H1 (cell line): Measurements from ENCODE around the gene TCTN3. TPM values are rescaled to one million over a fixed set of nuclear protein-coding genes. Genes with fewer than 3 reads are reported as not detected.
A peak's percentile ranks its signal among the peaks of the same experiment; 100 is the strongest.

Source experiments
- CTCF ChIA-PET: fragments of 300-600 bp; sonication (Branson Sonifier 250); formaldehyde crosslinking; loops from one replicate; lab custom pipeline; 2021; ENCODE audit not compliant: partially characterized antibody; lab: Charles Lee
- POLR2A ChIA-PET: fragments of 300-600 bp; sonication (Branson Sonifier 250); formaldehyde crosslinking; loops from one replicate; lab custom pipeline; 2021; ENCODE audit warnings: inconsistent platforms; ENCODE audit not compliant: partially characterized antibody; lab: Charles Lee
- DNase-seq, 2 experiments: peaks; one replicate each; pipeline versions ENCODE4 v3.0.0 to v3.0.0-alpha.2; 2010 to 2022; ENCODE audit warnings: low spot score in 2 of 2, low read depth in 1 of 2, mixed read lengths in 1 of 2
- FAIRE-seq: peaks from 2 replicates; lab custom pipeline; 2011; peaks lifted over from hg19 to GRCh38; lab: Jason Lieb, UNC
- H2AFZ ChIP-seq: 2 replicates; pipeline ENCODE4 v1.8.1; 2012; ENCODE audit warnings: low read length, inconsistent platforms
- H2AK5ac ChIP-seq: 2 replicates; pipeline ENCODE4 v1.6.1; 2013; ENCODE audit warnings: low read depth, low read length
- H2BK120ac ChIP-seq: replicated peaks from 2 replicates; pipeline ENCODE3; 2013; ENCODE audit warnings: low read depth, low read length, inconsistent platforms
- H2BK12ac ChIP-seq: 2 replicates; pipeline ENCODE4 v1.6.1; 2013; ENCODE audit warnings: low read depth, low read length
- H2BK15ac ChIP-seq: 2 replicates; pipeline ENCODE4 v1.6.1; 2013; ENCODE audit warnings: low read length
- H2BK20ac ChIP-seq: 2 replicates; pipeline ENCODE4 v1.6.1; 2013; ENCODE audit warnings: low read length
- H2BK5ac ChIP-seq: 2 replicates; pipeline ENCODE4 v1.6.1; 2013; ENCODE audit warnings: low read depth, low read length
- H3K14ac ChIP-seq: 2 replicates; pipeline ENCODE4 v1.6.1; 2013; ENCODE audit warnings: inconsistent platforms; ENCODE audit not compliant: insufficient read length
- H3K18ac ChIP-seq: 2 replicates; pipeline ENCODE4 v1.6.1; 2013; ENCODE audit warnings: low read length; ENCODE audit errors: extremely low read depth
- H3K23ac ChIP-seq: 2 replicates; pipeline ENCODE4 v1.6.1; 2013; ENCODE audit warnings: inconsistent platforms; ENCODE audit not compliant: insufficient read length
- H3K23me2 ChIP-seq: 2 replicates; pipeline ENCODE4 v1.6.1; 2013; ENCODE audit warnings: low read depth, low read length
- H3K27ac ChIP-seq: 2 replicates; pipeline ENCODE4 v1.6.1; 2011; ENCODE audit warnings: low read depth, low read length, inconsistent platforms
- H3K27me3 ChIP-seq, 4 experiments: replicated peaks in 1 of 4; 1 replicate in 1 of 4; 2 replicates in 3 of 4; pipeline versions ENCODE4 v1.6.1 to v1.8.1; 2011 to 2013; ENCODE audit warnings: low read length in 3 of 4, mild to moderate bottlenecking in 3 of 4, inconsistent platforms in 2 of 4, mixed read lengths in 2 of 4, moderate library complexity in 1 of 4; ENCODE audit not compliant: control insufficient read depth in 3 of 4, insufficient read depth in 3 of 4; ENCODE audit errors: extremely low read depth in 1 of 4
- H3K36me3 ChIP-seq, 4 experiments: 2 replicates each; pipeline versions ENCODE4 v1.6.1 to v1.8.1; 2011 to 2013; ENCODE audit warnings: mild to moderate bottlenecking in 4 of 4, low read length in 3 of 4, moderate library complexity in 2 of 4, control low read depth in 1 of 4, inconsistent platforms in 1 of 4; ENCODE audit not compliant: insufficient read depth in 4 of 4, control insufficient read depth in 2 of 4
- H3K4ac ChIP-seq: replicated peaks from 2 replicates; pipeline ENCODE3; 2013; ENCODE audit warnings: low read length, low read depth, mixed read lengths, inconsistent platforms; ENCODE audit not compliant: insufficient read length
- H3K4me1 ChIP-seq, 4 experiments: replicated peaks in 1 of 4; 1 replicate in 1 of 4; 2 replicates in 3 of 4; pipeline versions ENCODE4 v1.6.1 to v1.8.1; 2011 to 2013; ENCODE audit warnings: low read length in 3 of 4, inconsistent platforms in 2 of 4, mixed read lengths in 1 of 4; ENCODE audit not compliant: insufficient read depth in 4 of 4, control insufficient read depth in 3 of 4
- H3K4me2 ChIP-seq, 2 experiments: 2 replicates each; pipeline versions ENCODE4 v1.6.1 to v1.8.1; 2011 to 2013; ENCODE audit warnings: low read depth in 2 of 2, low read length in 2 of 2, control low read depth in 1 of 2, inconsistent platforms in 1 of 2, mild to moderate bottlenecking in 1 of 2; ENCODE audit not compliant: insufficient read depth in 1 of 2
- H3K4me3 ChIP-seq, 4 experiments: fragments of 200-600, 300-600 bp in 1 of 4; sonication (generic), shearing (Covaris generic), sonication (Bioruptor Twin) in 1 of 4; 2 replicates each; pipeline versions ENCODE4 v1.5.1 to v1.8.1; 2011 to 2016; ENCODE audit warnings: low read length in 4 of 4, low read depth in 3 of 4, control low read depth in 2 of 4, inconsistent platforms in 2 of 4, mild to moderate bottlenecking in 2 of 4, mixed read lengths in 1 of 4, moderate library complexity in 1 of 4; ENCODE audit not compliant: insufficient read depth in 2 of 4; ENCODE audit errors: extremely low read depth in 1 of 4
- H3K56ac ChIP-seq: replicated peaks from 2 replicates; pipeline ENCODE3; 2013; ENCODE audit warnings: low read depth, mild to moderate bottlenecking, mixed read lengths, low read length, inconsistent platforms; ENCODE audit not compliant: insufficient read length
- H3K79me1 ChIP-seq: 2 replicates; pipeline ENCODE4 v1.6.1; 2013; ENCODE audit warnings: low read depth, low read length, control low read depth
- H3K79me2 ChIP-seq, 2 experiments: 2 replicates each; pipeline versions ENCODE4 v1.6.1 to v1.8.1; 2012 to 2013; ENCODE audit warnings: low read length in 2 of 2, mild to moderate bottlenecking in 2 of 2, inconsistent platforms in 1 of 2; ENCODE audit not compliant: insufficient read depth in 2 of 2, control insufficient read depth in 1 of 2
- H3K9ac ChIP-seq, 4 experiments: replicated peaks in 1 of 4; 1 replicate in 1 of 4; 2 replicates in 3 of 4; pipeline versions ENCODE4 v1.6.1 to v1.8.1; 2011 to 2013; ENCODE audit warnings: low read depth in 3 of 4, low read length in 3 of 4, control low read depth in 2 of 4, mild to moderate bottlenecking in 2 of 4, moderate library complexity in 2 of 4, inconsistent platforms in 1 of 4; ENCODE audit errors: extremely low read depth in 1 of 4
- H3K9me3 ChIP-seq, 2 experiments: 2 replicates each; pipeline versions ENCODE4 v1.6.1 to v1.8.1; 2012 to 2013; ENCODE audit warnings: mild to moderate bottlenecking in 2 of 2, moderate library complexity in 2 of 2, control low read depth in 1 of 2, inconsistent platforms in 1 of 2, low read depth in 1 of 2, low read length in 1 of 2, mixed read lengths in 1 of 2; ENCODE audit not compliant: insufficient read depth in 2 of 2
- H4K20me1 ChIP-seq, 2 experiments: replicated peaks in 1 of 2; 2 replicates each; pipeline versions ENCODE3 to v1.8.1; 2011 to 2013; ENCODE audit warnings: inconsistent platforms in 2 of 2, low read length in 2 of 2, mild to moderate bottlenecking in 1 of 2; ENCODE audit not compliant: insufficient read depth in 2 of 2, control insufficient read depth in 1 of 2
- H4K5ac ChIP-seq: 2 replicates; pipeline ENCODE4 v1.6.1; 2013; ENCODE audit warnings: low read length, low read depth, mixed read lengths, inconsistent platforms; ENCODE audit not compliant: insufficient read length
- H4K8ac ChIP-seq: 2 replicates; pipeline ENCODE4 v1.8.0; 2013; ENCODE audit warnings: mild to moderate bottlenecking, moderate library complexity, low read length, inconsistent platforms; ENCODE audit not compliant: insufficient read depth; ENCODE audit errors: extremely low read depth
- H4K91ac ChIP-seq: replicated peaks from 2 replicates; pipeline ENCODE3; 2013; ENCODE audit warnings: low read length, mixed read lengths, inconsistent platforms; ENCODE audit not compliant: insufficient read length
- BCL11A ChIP-seq, 2 experiments: IDR thresholded peaks; one replicate each; pipeline ENCODE4 v1.6.1; 2011; ENCODE audit warnings: low read depth in 2 of 2, low read length in 2 of 2, mild to moderate bottlenecking in 2 of 2
- BRCA1 ChIP-seq: IDR thresholded peaks from 2 replicates; pipeline ENCODE4 v1.6.1; 2012; ENCODE audit warnings: low read depth, low read length, improper control_type of control experiment
- CTBP2 ChIP-seq: IDR thresholded peaks from 2 replicates; pipeline ENCODE4 v1.7.0; 2011; ENCODE audit warnings: borderline replicate concordance, mild to moderate bottlenecking, moderate library complexity, mixed read lengths, low read length; ENCODE audit not compliant: insufficient read depth, insufficient read length
- GTF2F1 ChIP-seq: IDR thresholded peaks from 2 replicates; pipeline ENCODE4 v1.6.1; 2012; ENCODE audit warnings: low read depth, low read length, improper control_type of control experiment, borderline replicate concordance
- NRF1 ChIP-seq: IDR thresholded peaks from 2 replicates; pipeline ENCODE4 v1.6.1; 2011; ENCODE audit warnings: mild to moderate bottlenecking, low read depth, low read length, improper control_type of control experiment
- RAD21 ChIP-seq, 2 experiments: IDR thresholded peaks in 1 of 2; conservative IDR thresholded peaks in 1 of 2; 2 replicates each; pipeline ENCODE4 v1.6.1; 2011; ENCODE audit warnings: low read depth in 2 of 2, low read length in 2 of 2, improper control_type of control experiment in 1 of 2, inconsistent platforms in 1 of 2, mild to moderate bottlenecking in 1 of 2, moderate library complexity in 1 of 2
- SAP30 ChIP-seq: fragments of 300-600 bp; sonication (generic); IDR thresholded peaks from 2 replicates; pipeline ENCODE4 v1.7.1; 2012; ENCODE audit warnings: low read length, moderate library complexity, mild to moderate bottlenecking, inconsistent platforms; ENCODE audit not compliant: insufficient read depth, insufficient replicate concordance
- SP2 ChIP-seq: IDR thresholded peaks from 2 replicates; pipeline ENCODE4 v1.6.1; 2012; ENCODE audit warnings: mild to moderate bottlenecking, low read length, inconsistent platforms
- TBP ChIP-seq: IDR thresholded peaks from 2 replicates; pipeline ENCODE4 v1.6.1; 2011; ENCODE audit warnings: low read depth, low read length, improper control_type of control experiment
- ZNF274 ChIP-seq: IDR thresholded peaks from 2 replicates; pipeline ENCODE4 v1.7.0; 2012; ENCODE audit warnings: low read length, borderline replicate concordance; ENCODE audit errors: extremely low read depth
- WGBS, 2 experiments: shearing (Covaris generic) in 1 of 2; methylation state at CpG; one replicate each; pipeline versions ENCODE4 v1.1.6 to v1.1.7; 2013 to 2015; ENCODE audit warnings: low lambda C conversion rate in 2 of 2, mixed read lengths in 2 of 2, inconsistent platforms in 1 of 2, low coverage in 1 of 2, missing lambda C conversion rate in 1 of 2; ENCODE audit not compliant: insufficient replicate concordance in 2 of 2, insufficient coverage in 1 of 2, insufficient read length in 1 of 2; ENCODE audit errors: extremely low coverage in 1 of 2, missing lambda C conversion rate in 1 of 2; 5-methylcytosine and 5-hydroxymethylcytosine counted together
- polyA plus RNA-seq, 7 experiments: library from polyadenylated mRNA; depleted of rRNA in 3 of 7; stranded (reverse) in 5 of 7; unstranded in 2 of 7; fragments of >200 nt in 5 of 7; fragments of 200-250 nt in 2 of 7; gene quantifications; 1 replicate in 5 of 7; 2 replicates in 1 of 7; 4 replicates in 1 of 7; pipeline versions ENCODE4 v1.2.1 to v1.2.3, GENCODE V29; 2011 to 2013; ENCODE audit warnings: missing spikeins in 2 of 7, mixed read lengths in 2 of 7
- total RNA-seq: library from RNA; stranded (reverse); fragmentation: NEBNext Ultra II Directional; extraction: Animal tissue kit (Norgen Biotek cat#: 25700); gene quantifications from 2 replicates; pipeline ENCODE4 v1.2.1, GENCODE V29; 2021
- TF ChIP-seq, protein P1 (sequence below): IDR thresholded peaks from 2 replicates; pipeline ENCODE4 v1.6.1; 2012; ENCODE audit warnings: low read length, inconsistent platforms
- TF ChIP-seq, protein P2 (sequence below): IDR thresholded peaks from 2 replicates; pipeline ENCODE4 v1.6.1; 2012; ENCODE audit warnings: inconsistent platforms

TCTN3 gene
- total and polyA plus RNA-seq, 2 of the 8 experiments (the other 6 are each of a cell fraction or from before 2014, with no cell fraction given): 34.7 to 39.8 TPM

DNA sequence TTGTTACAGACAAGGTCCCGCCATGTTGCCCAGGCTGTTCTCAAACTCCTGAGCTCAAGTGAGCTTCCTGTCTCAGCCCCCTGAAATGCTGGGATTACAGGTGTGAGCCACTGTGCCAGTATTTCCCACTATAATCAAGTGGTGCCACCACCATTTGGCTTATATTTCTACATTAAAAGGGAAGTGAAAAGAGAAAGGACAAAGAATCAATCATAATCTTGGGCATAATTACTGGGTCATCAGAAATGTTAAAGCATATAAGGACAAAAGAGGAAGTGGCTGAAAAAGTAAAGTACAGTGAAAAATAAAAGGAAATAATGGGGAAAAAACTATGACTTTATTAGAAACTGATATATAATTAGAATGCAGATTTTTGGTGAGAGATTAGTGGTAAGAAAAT is 36.5 kb upstream of the TCTN3 start:
- Histone ChIP-seq H3K14ac (no peak overlapping the region), H3K27ac (no peak overlapping the region), H4K20me1 (no peaks in the 10 kb centered on the region), H3K9ac (no peak overlapping the region), H3K18ac (no peak overlapping the region), H3K23me2 (no peaks in the 10 kb centered on the region), H2AK5ac (no peak overlapping the region), H3K79me2 (no peaks in the 10 kb centered on the region), H3K23ac (no peak overlapping the region), H2BK20ac (no peak overlapping the region), H2AFZ (peak overlapping the region; percentile 86; the same call in 1 of the 2 replicates), H2BK12ac (no peak overlapping the region), H4K5ac (no peak overlapping the region), H3K9me3 (peaks cover 14 to 21% of the 10 kb centered on the region in 2 experiments), H3K4me3 (no peak overlapping the region), H3K4me1 (no peaks in the 10 kb centered on the region), H3K79me1 (no peaks in the 10 kb centered on the region), H2BK5ac (no peak overlapping the region), H2BK15ac (no peak overlapping the region), H3K27me3 (no peaks in the 10 kb centered on the region), H3K36me3 (no peaks in the 10 kb centered on the region), H2BK120ac (no peak overlapping the region), H4K91ac (no peak overlapping the region), H3K4me2 (no peak overlapping the region), H4K8ac (no peak overlapping the region), H3K56ac (no peak overlapping the region), H3K4ac (no peak overlapping the region)
- no peak for FAIRE-seq
- CTCF ChIA-PET: interaction anchor here (0.9 to 2.2 kb wide), 3 partner anchors 10 to 135 kb away, joined by 3 to 6 read pairs (median 6); partner anchors contain the start of gene TCTN3
- DNase-seq: no peak
- WGBS, 2 experiments: 86% methylated on average over 1 of the region's 1 CpG; no CpG with 5 or more reads in 1 of the 2 experiments
- POLR2A ChIA-PET: no interaction called here
- TF ChIP-seq RAD21 (IDR thresholded peaks at IDR 0.05 in 1 of 2, conservative IDR thresholded peaks at IDR 0.05 in 1 of 2; ENCODE audit: low read depth in 2 of 2, low read length in 2 of 2): no peak
- no peak for TF ChIP-seq ZNF274
- TF ChIP-seq CTBP2: no peak
- TF ChIP-seq SAP30: no peak
- TF ChIP-seq, protein P1, sequence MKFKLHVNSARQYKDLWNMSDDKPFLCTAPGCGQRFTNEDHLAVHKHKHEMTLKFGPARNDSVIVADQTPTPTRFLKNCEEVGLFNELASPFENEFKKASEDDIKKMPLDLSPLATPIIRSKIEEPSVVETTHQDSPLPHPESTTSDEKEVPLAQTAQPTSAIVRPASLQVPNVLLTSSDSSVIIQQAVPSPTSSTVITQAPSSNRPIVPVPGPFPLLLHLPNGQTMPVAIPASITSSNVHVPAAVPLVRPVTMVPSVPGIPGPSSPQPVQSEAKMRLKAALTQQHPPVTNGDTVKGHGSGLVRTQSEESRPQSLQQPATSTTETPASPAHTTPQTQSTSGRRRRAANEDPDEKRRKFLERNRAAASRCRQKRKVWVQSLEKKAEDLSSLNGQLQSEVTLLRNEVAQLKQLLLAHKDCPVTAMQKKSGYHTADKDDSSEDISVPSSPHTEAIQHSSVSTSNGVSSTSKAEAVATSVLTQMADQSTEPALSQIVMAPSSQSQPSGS: no peak
- TF ChIP-seq TBP: no peak
- TF ChIP-seq NRF1: no peak
- TF ChIP-seq BRCA1: no peak
- TF ChIP-seq SP2: no peak
- no peak for TF ChIP-seq GTF2F1
- TF ChIP-seq, protein P2, sequence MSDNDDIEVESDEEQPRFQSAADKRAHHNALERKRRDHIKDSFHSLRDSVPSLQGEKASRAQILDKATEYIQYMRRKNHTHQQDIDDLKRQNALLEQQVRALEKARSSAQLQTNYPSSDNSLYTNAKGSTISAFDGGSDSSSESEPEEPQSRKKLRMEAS: no peak
- no peak for TF ChIP-seq BCL11A (IDR thresholded peaks at IDR 0.05; ENCODE audit: low read depth in 2 of 2, low read length in 2 of 2)
